NCI-H2081 (cell line): Measurements from ENCODE around the gene MAP3K14.
"Not testable (repeated sequence)": the region's sequence is repeated elsewhere in the genome, so short reads cannot be mapped to it uniquely, and the experiment has no call there.

Experiments used
- DNase-seq, 2 experiments: peaks; one replicate each; lab custom pipeline; 2025; lab: John Stamatoyannopoulos, UW

MAP3K14 gene

DNA sequence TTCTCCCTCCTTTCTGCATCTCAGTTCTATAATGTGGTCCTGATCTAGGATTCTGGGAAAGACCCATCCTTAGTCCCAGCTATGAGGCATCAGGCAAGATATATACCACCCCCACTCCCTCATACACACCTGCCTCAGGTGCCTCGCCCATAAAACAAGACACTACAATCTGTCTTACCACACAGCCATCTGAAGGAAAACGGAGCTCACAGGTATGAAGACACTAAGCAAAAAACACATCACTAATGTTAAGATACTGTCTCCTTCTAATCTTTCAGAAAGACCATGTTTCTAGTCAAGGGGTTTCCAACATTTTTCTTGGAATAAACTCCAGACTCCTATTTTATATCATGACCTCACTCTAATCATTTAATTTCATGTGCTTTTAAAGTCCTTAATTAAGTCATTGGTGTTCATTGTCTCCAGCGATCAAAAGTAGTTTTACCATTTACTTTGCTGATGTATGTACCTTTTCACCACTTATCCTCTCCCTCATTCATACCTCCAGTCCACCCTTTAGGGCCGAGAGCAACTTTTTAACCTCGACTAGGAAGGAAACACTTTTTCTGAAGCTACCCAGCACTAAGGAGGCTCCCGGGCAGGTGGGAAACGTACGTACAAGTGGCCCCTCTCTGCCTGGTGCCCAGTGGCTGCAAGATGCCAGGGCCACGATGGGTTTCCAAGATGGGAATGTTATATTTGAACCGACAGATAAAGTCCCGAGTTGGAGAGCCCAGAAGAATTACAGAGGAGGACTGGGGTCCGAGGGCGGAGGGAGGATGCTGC is 979 bp downstream of the MAP3K14 start:
- DNase-seq: no peak

DNA sequence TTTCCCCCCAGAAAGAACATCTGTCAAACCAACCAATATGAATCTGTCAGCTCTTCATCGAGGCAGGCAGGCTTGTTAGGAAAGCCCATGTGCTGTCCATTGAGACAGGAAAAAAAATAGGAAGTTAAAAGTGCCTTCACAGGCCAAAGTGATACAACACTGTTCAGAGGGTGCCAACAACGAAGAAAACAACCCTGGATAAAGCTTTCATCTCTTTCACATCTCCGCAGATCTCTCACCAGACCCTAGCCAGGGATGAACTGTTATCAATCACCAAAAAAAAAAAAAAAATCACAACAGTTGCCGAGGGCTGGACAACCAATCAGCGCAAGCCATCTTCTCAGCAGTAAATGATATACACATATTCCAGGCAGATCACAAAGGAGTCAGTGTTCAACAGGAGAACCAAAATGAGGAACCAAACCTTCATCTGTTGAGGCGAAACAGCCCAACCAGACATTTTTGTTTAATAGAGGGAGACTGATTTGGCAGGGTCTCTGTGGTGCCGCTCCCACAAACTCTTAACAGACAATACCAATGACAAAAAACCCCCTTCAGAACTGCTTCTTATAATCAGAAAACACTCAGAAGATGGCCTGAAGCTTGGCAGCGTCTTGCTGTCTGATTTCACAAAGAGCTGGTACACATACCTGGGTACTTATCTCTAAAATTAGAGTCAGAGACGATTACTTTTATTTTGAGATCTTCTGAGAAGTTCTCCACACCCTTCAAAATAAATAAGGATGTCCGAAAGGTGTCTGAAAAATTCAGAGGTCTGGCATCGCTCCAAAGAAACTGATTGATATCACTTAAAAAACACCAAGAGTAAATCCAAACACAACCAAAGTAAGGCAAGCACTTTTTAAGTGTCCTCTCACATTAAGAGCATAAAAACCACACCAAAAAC is 1.8 kb downstream of the MAP3K14 start:
- no peak for DNase-seq

DNA sequence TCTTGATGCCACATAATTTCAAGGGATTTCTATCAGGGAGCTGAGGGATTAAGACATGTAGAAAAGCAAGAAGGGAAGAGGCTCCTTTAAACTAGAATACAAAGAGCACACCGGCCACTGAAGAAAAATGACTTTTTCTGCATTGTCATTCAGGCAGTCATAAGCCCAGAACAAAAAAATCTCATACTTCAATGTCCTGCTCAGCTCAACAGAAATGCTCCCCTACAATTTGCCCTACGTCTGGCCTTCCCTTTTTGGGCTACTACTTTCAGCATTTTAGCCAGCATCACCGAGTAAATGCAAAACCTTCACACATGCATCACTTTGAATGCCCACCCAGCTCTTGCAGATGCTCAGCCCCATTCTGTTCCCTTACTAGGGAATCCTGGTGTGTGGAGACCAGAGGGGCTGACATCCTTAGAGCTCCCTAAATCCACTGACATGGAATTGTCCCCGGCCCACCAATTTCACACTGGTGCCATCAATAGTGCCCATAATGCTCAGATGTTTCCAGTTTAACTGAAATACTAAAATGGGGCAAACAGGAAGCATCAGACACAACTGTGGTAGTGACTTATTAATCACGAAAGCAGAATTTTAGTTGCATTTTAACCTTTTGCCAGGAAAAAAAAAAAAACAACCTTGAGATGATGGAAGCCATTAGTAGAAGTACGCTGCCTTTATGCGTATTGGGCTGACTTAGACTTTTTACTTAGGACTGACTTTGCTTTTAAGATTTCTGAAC is 2.7 kb downstream of the MAP3K14 start:
- DNase-seq: no peak

DNA sequence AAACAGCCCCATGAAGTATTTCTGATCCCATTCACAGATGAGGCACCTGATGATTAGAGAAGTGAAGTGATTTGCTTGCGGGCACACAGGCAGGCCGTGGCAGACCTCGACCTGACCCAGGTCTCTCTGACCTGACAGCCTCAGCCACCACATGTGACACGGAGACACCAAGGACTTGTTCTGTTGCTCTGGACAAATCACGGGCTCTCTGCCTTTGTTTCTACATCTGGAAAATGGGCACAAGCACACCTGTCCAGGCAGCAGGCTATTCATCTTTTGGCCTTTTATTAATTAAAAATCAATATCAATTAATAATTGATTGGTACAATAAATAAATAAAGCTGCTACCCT is 3.4 kb downstream of the MAP3K14 start:
- no peak for DNase-seq

DNA sequence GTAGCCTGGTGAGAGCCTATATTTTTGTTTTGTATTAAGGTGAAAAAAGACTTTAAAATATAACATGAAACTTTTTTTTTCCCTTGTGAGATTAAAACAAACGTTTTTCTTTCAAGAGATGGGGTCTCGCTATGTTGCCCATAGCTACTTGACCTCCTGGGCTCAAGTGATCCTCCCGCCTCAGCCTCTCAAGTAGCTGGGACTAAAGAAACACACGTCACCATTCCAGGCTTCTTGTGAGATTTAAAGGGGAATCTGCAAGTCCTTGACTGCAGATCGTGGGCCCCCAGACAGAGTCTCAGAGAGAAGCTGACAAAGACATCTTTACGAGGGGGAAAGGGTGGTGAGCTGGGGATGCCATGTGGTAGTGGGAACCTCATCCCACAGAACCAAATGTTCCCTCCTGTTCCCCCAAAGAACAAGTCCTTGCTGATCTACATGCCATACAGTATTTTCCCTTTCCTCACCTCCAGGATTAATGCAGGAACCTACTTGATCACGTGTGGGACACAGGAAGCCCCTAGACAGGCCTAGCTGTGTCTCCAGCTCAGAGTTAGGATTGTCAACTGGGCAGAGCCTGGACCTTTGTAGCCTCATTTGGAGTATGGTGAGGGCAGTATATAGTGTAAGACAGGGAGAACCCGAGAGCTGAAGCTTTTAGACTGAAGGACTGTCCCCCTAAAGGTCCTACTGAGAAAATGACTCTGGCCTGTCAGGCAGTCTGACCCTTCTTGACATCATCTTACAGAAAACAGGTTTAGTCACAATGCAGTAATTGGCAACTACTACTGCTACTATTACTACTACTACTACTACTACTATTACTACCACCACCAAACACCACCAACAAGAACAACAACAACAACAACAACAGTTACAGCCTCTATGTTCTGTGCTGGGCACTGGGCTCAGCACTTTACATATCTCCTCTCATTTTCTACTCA is 4.1 kb downstream of the MAP3K14 start:
- DNase-seq: no peak

DNA sequence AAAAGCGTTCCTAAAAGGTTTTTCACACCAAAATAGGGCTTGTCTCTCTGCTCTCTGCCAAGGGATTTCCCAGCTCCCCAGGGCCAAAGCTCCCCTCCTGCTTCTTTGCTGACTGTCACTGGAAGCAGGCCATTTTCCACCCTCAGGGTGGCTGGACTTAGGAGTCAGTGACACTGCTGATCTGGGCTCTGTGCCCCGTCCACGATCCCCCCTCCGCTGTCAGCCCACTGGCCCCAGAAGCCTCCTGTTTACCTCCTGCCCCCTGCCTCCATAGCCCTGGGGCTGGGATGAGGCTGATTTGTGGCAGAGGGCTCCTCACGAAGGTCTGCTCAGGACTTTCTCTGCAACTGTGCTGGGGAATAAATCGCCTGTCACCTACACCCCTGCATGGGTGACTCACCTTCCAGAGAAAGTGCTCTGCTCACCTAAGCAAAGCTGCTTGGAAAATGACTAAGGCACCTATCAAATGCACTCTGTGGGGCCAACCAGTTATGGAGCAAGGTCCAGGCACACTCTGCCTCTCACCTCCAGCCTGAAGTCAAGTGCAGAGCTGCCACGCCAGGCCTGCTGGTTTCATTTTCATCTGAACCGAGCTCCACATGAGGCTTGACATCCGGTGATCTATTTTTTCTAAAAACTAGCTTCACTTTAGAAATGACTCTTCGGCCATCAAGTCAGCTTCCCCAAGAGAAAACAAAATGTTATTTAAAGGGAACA is 4.9 kb downstream of the MAP3K14 start:
- DNase-seq: peak in 1 of 2 experiments; percentile 24

DNA sequence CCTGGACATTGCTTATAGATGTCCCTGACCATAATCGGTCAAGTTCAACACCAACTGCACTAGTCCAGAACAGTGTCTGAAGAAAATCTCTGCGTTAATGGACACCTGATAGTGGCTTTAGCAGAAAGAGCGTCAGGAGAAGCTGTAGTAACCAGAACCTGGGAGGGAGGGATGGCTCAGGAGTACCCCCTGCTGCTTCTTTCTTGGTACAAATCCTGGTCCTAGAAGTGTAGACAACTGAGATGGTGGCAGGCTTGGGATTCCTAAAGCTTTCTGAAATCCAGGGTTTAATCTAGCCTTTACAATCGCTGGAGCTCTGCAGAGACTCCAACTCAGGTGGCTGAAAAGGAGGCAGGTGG is 5.4 kb downstream of the MAP3K14 start:
- no peak for DNase-seq

DNA sequence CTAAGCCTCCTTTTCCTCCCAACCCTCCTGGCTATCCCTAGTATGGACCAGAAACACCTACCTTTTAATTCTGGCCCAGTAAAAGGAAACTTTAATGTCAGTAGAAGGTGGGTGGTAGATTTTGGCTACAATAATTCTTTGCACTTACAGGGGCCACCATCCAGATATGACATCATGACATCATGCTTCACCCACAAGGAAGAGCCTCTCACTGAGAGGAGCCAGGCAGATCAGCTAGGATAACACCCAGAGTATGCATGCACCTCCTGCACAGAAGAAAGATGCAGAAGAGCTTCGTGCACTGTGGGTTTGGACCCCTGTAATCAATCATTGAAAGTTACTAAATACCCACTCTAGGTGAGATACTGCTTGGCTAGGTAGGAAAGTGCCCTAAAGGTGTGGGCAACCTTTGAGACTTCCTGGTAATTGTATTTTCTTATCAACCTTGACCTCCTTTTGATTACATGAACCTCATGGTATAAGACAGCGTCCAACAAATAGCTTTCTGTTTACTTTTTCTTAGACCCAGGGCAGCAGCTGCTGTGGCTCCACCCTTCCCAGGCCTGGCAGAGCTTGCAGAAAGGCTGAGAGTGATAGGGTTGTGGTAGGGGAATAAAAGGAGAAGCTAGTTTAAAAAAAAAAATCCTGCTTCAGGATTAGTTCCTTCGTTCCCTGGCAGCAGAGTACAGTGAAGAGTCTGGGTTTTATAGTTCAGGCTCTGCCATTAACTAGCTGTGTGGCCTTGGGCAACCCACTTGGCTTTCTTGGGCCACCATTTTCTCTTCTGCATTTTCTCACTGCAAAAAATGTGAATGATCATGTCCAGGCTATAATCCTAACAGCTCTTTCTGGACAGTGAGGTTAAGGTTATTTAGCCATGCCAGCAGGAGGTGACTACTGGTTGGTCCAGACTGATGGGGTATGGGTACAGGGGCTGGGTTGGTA is 6.2 kb downstream of the MAP3K14 start:
- peak in 1 of 2 experiments; percentile 46 for DNase-seq

DNA sequence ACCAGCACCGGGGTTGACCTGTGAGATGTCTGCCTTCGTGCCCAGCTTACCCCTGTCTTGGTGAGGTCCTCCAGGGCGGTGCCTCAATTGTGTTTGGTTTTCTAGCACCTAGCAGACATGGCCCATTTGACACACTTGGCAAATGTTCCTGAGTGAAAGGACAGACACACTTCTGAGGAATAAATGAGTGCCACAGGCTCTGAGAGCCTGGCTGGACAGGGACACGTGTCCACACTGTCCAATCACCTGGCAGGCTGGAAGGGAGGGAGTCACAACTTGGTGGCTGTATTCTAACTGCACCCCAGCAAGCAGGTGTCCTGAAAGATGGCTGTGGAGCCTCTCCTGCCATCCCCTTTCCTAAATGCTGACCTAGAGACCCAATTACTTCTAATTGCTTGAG is 7.4 kb downstream of the MAP3K14 start:
- DNase-seq: no peak

DNA sequence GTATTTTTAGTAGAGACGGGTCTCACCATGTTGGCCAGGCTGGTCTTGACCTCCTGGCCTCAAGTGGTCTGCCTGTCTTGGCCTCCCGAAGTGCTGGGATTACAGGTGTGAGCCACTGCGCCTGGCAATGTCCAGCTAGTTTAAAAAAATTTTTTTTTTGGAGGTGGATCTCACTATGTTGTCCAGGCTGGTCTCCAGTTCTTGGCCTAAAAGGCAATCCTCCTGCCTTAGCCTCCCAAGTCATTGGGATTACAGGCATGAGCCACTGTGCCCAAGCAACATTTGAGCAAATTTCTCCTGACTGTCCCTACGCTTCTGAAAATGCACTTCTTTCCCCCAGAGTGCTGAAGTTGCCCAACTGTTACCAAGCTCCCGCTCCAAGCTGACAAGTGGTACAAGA is 8.0 kb downstream of the MAP3K14 start:
- no peak for DNase-seq

DNA sequence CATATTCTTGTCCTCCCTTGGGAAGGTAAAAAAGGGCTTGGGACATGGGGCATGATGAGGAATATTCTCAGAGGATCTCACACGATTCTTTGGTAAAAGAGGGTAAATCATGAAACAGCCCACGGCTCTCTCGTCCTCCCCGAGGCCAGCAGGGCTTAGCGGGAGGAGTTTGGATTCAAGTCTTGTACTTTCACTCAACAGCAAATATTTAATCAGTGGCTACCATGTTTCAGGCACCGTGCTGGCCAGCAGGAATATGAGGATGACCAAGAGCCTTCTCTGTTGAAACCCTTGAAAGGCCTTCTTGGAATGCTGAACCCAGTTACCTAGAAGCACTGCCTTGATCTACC is 8.8 kb downstream of the MAP3K14 start:
- DNase-seq: no peak

DNA sequence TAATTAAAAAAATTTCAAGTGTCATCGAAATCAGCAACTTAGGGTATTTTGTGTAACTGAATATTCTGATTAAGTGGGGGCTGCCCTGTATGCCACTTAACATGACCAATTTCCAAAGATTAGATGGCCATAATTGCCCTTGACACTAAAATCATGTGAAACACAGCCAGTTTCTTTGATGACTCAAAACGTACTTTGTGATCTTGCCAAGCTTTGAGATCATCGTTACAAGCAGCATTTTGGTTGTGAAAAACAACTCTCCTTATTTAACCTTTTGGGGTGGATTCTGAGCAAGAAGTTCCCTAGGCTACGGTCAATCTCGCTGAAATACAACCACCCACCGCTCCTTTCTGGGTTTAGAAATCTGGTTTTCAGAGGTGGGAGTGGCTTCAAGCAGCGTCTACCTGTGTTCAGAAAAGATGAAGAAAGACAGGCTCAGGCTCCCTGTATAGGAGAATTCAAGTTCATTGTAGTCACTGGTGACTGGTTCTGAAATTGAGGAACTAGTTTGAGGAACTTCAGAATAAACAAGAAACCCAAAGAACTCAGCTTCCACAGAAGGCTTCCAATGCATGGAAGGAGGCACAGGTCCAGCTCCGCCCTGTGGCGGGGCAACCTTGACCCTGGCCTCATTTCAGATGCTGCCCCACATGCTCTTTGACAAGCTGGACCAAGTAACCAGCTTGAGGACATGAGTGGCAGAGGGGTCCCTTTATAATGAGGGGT is 9.4 kb downstream of the MAP3K14 start:
- no peak for DNase-seq

DNA sequence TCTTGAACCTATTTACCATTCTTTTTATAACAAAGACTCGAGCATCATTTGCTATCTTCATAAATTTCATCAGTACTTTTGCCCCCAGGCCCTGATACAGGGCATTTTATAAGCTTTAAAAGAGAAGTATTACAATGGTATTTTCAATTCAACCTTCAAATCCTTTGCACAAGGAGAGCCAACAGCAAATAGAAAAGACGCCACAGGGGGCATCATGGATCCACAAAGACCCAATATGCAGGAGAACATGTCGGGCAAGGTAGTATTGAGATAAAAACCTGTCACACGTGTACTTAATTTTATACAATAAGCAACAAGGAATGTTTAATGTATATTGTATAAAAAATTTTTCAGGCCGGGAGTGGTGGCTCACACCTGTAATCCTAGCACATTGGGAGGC is 10.2 kb downstream of the MAP3K14 start:
- no peak for DNase-seq

DNA sequence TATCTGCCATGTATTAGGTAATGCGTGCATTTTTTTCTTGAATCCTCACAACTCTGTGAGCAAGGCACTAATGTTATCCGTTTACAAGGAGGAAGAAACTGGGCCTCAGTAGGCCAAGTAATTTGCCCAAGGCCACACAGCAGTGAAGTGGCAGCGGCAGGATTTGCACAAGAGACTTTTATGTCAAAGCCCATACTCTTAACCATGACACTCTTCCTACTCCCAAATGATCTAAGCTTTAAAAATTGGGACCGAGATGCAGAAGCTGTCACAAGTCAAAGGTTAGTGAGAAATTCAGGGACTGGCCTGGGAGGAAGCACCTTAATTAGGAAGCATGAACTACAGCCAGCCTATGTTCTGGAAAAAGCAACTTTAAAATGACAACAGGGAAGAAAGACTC is 10.7 kb downstream of the MAP3K14 start:
- DNase-seq: no peak

DNA sequence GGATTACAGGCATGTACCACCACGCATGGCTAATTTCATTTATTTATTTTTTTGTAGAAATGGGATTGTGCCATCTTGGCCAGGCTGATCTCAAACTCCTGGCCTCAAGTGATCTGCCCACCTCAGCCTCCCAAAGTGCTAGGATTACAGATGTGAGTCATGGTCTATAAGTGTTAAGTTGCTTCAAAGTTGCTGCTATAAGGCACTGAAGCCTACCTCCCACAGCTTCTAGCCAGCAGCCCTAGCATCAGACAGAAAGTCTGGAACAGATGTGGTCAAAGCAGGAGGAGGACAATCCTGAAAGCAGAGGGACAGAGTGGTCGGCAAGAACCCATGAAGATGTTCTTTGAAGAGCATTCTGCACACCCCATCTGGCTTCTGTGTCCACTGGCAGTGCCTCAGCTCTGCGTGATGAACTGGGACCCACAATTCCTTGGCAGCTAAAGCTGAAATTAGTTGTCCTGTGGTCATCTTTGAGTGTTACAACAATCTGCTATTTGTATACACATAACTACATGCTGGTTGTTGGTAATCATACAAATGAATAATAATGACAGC is 11.2 kb downstream of the MAP3K14 start:
- DNase-seq: no peak

DNA sequence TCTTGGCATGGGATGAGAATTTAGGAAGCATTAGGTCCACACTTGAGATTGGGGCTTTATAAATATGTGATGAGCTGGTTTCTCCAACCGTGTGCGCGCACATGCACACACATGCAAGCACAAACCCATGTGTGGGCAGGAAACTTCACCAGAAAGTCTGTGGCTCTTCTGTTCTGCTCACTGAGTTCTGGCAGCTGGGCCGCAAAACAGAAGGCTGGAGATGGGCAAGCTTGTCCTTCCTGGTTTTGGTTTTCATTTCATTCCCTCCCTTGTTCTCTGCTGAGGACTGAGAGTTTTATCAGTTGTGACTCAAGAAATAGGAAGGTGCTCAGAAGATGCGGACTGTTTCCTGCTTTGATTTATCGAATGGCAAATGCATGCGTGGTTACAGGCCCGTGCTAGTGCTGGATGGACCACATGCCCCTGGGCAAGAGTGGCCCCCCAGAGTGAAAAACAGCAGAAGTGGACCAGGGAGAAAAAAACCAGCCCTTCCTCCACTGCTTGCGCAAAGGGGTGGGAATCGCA is 14.1 kb downstream of the MAP3K14 start:
- DNase-seq: no peak

DNA sequence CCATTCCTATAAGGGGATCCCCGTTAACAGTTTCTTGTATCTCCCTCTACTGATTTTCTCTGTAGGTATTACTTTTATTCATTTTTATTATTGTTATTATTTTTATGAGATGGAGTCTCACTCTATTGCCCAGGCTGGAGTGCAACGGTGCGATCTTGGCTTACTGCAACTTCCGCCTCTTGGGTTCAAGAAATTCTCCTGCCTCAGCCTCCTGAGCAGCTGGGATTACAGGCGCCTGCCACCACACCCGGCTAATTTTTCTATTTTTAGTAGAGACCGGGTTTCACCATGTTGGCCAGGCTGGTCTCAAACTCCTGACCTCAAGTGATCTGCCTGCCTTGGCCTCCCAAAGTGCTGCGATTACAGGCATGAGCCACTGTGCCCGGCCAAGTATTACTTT is 14.6 kb downstream of the MAP3K14 start:
- not testable (repeated sequence) for DNase-seq

DNA sequence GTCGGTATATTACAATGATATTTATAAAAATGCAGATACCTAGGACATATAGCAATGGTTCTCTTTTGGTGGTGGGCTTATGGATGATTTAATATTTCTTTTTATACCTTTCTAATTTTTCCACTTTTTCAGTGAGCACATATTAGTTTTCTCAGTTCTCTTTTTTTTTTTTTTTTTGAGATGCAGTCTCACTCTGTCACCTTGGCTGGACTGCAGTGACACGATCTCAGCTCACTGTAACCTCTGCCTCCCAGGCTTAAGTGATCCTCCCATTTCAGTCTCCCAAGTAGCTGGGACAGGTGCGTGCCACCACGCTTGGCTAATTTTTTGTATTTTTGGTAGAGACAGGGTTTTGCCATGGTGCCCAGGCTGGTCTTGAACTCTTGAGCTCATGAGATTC is 15.1 kb downstream of the MAP3K14 start:
- DNase-seq: no peak
